HCT116 (cell line): ENCODE data around the gene HEPACAM. TPM values are rescaled to one million over a fixed set of nuclear protein-coding genes. Genes with fewer than 3 reads are reported as not detected.

Source experiments
- ATAC-seq: fragments of 200-7000 bp; cut with Tn5 transposase; 2 replicates; pipeline ENCODE4 v1.9.1; 2020; ENCODE audit warnings: mild to moderate bottlenecking, moderate library complexity
- BruUV-seq: library from RNA; stranded (reverse); fragments of 400-500 nt; replicated peaks from 2 replicates; lab custom pipeline; 2021; lab: Mats Ljungman, UMichigan
- CTCF ChIA-PET: fragments of 300-600 bp; sonication (Branson Sonifier 250); formaldehyde crosslinking; loops from one replicate; lab custom pipeline; 2021; ENCODE audit warnings: antibody characterized with exemption; lab: Charles Lee
- POLR2A ChIA-PET: fragments of 300-600, 350-600 bp; sonication (Branson Sonifier 250); formaldehyde crosslinking; loops from one replicate; lab custom pipeline; 2021; ENCODE audit warnings: antibody characterized with exemption; lab: Charles Lee
- RAD21 ChIA-PET, 2 experiments: fragments of 300-600 bp; sonication (Branson Sonifier 250); formaldehyde crosslinking; loops; one replicate each; lab custom pipeline; 2023; ENCODE audit warnings: low total read pairs in 2 of 2; ENCODE audit not compliant: uncharacterized antibody in 2 of 2, unreplicated experiment in 2 of 2, low non-redundant PET in 1 of 2; lab: Charles Lee
- DNase-seq: peaks from one replicate; pipeline ENCODE4 v3.0.0-alpha.2; 2010; ENCODE audit warnings: low read depth, low spot score
- H2AFZ ChIP-seq: fragments of 200-600 bp; shearing (Covaris generic), sonication (generic); 2 replicates; pipeline ENCODE4 v1.6.1; 2017; ENCODE audit warnings: low read depth, mixed run types, mixed read lengths, antibody characterized with exemption, low read length; ENCODE audit not compliant: poor library complexity, severe bottlenecking
- H3K27ac ChIP-seq: 2 replicates; pipeline ENCODE4 v1.5.1; 2012; ENCODE audit warnings: low read depth, low read length
- H3K27me3 ChIP-seq: fragments of 200-600 bp; sonication (generic); 2 replicates; pipeline ENCODE4 v1.6.1; 2016; ENCODE audit warnings: mixed run types, low read length, mixed read lengths; ENCODE audit not compliant: insufficient read depth
- H3K36me3 ChIP-seq, 2 experiments: fragments of 200-500 bp in 1 of 2; fragments of 200-600 bp in 1 of 2; sonication (Bioruptor generic) in 1 of 2; sonication (generic) in 1 of 2; 2 replicates each; pipeline versions ENCODE4 v1.5.1 to v1.6.1; 2014 to 2016; ENCODE audit warnings: low read length in 2 of 2, inconsistent platforms in 1 of 2, mixed read lengths in 1 of 2, mixed run types in 1 of 2; ENCODE audit not compliant: insufficient read depth in 2 of 2, control insufficient read depth in 1 of 2
- H3K4me1 ChIP-seq, 2 experiments: fragments of 200-600 bp in 1 of 2; sonication (generic) in 1 of 2; 2 replicates each; pipeline versions ENCODE4 v1.5.1 to v1.6.1; 2012 to 2017; ENCODE audit warnings: low read length in 2 of 2, inconsistent platforms in 1 of 2, mild to moderate bottlenecking in 1 of 2, mixed read lengths in 1 of 2, mixed run types in 1 of 2, moderate library complexity in 1 of 2; ENCODE audit not compliant: insufficient read depth in 2 of 2, control insufficient read depth in 1 of 2
- H3K4me2 ChIP-seq: fragments of 200-600 bp; sonication (generic); 2 replicates; pipeline ENCODE4 v1.6.1; 2017; ENCODE audit warnings: mixed run types, low read length, mixed read lengths
- H3K4me3 ChIP-seq, 2 experiments: fragments of 200-600 bp in 1 of 2; sonication (generic) in 1 of 2; replicated peaks in 1 of 2; 2 replicates each; pipeline ENCODE4 v1.5.1; 2011 to 2016; ENCODE audit warnings: low read length in 2 of 2, control low read depth in 1 of 2, low read depth in 1 of 2, mild to moderate bottlenecking in 1 of 2, mixed read lengths in 1 of 2, mixed run types in 1 of 2
- H3K79me2 ChIP-seq: fragments of 200-600 bp; sonication (generic); 2 replicates; pipeline ENCODE4 v1.6.1; 2017; ENCODE audit warnings: mild to moderate bottlenecking, mixed run types, low read length, moderate library complexity, mixed read lengths; ENCODE audit not compliant: insufficient read depth
- H3K9ac ChIP-seq: fragments of 200-600 bp; sonication (generic); 2 replicates; pipeline ENCODE4 v1.6.1; 2016; ENCODE audit warnings: low read length, mixed read lengths
- H3K9me2 ChIP-seq: fragments of 200-600 bp; sonication (generic), shearing (Covaris generic); 2 replicates; pipeline ENCODE4 v1.6.1; 2017; ENCODE audit warnings: mixed run types, mild to moderate bottlenecking, moderate library complexity; ENCODE audit not compliant: insufficient read depth
- H3K9me3 ChIP-seq, 2 experiments: fragments of 200-500 bp in 1 of 2; fragments of 200-600 bp in 1 of 2; sonication (Bioruptor generic) in 1 of 2; sonication (generic) in 1 of 2; 2 replicates each; pipeline ENCODE4 v1.6.1; 2014 to 2017; ENCODE audit warnings: low read length in 2 of 2, mixed read lengths in 2 of 2, inconsistent platforms in 1 of 2, low read depth in 1 of 2, mild to moderate bottlenecking in 1 of 2, mixed run types in 1 of 2, moderate library complexity in 1 of 2; ENCODE audit not compliant: control insufficient read depth in 1 of 2, insufficient read depth in 1 of 2
- H4K20me1 ChIP-seq: fragments of 200-600 bp; sonication (generic), shearing (Covaris generic); 2 replicates; pipeline ENCODE4 v1.6.1; 2017; ENCODE audit warnings: mixed run types, mild to moderate bottlenecking, moderate library complexity; ENCODE audit not compliant: insufficient read depth
- ATF3 ChIP-seq: IDR thresholded peaks from 2 replicates; pipeline ENCODE4 v1.6.1; 2012
- CBX3 ChIP-seq: IDR thresholded peaks from 2 replicates; pipeline ENCODE4 v1.6.1; 2012; ENCODE audit warnings: low read depth
- CEBPB ChIP-seq: IDR thresholded peaks from 2 replicates; pipeline ENCODE4 v1.6.1; 2012; ENCODE audit warnings: low read depth
- EGR1 ChIP-seq: IDR thresholded peaks from 2 replicates; pipeline ENCODE4 v1.6.1; 2012; ENCODE audit warnings: low read depth
- EZH2 ChIP-seq: fragments of 200-600 bp; sonication (generic); IDR thresholded peaks from 2 replicates; pipeline ENCODE4 v1.6.1; 2017; ENCODE audit warnings: antibody characterized with exemption, mixed run types
- EZH2phosphoT487 ChIP-seq: fragments of 200-600 bp; IDR thresholded peaks from 2 replicates; pipeline ENCODE4 v1.6.1; 2018; ENCODE audit warnings: antibody characterized with exemption, borderline replicate concordance
- FOSL1 ChIP-seq: IDR thresholded peaks from 2 replicates; pipeline ENCODE4 v1.6.1; 2012; ENCODE audit warnings: low read depth
- JUND ChIP-seq: IDR thresholded peaks from 2 replicates; pipeline ENCODE4 v1.6.1; 2012
- MAX ChIP-seq: IDR thresholded peaks from 2 replicates; pipeline ENCODE4 v1.6.1; 2012
- POLR2AphosphoS5 ChIP-seq: IDR thresholded peaks from 2 replicates; pipeline ENCODE4 v1.6.1; 2011; ENCODE audit warnings: mild to moderate bottlenecking, low read depth, low read length, moderate library complexity
- RAD21 ChIP-seq: IDR thresholded peaks from 2 replicates; pipeline ENCODE4 v1.6.1; 2012; ENCODE audit warnings: low read depth, mild to moderate bottlenecking
- REST ChIP-seq: IDR thresholded peaks from 2 replicates; pipeline ENCODE4 v1.6.1; 2012; ENCODE audit warnings: low read depth
- SIN3A ChIP-seq: IDR thresholded peaks from 2 replicates; pipeline ENCODE4 v1.6.1; 2012; ENCODE audit warnings: low read depth
- SRF ChIP-seq: IDR thresholded peaks from 2 replicates; pipeline ENCODE4 v1.6.1; 2012; ENCODE audit warnings: low read depth
- YY1 ChIP-seq: IDR thresholded peaks from 2 replicates; pipeline ENCODE4 v1.6.1; 2011; ENCODE audit warnings: low read length, low read depth, moderate library complexity, mild to moderate bottlenecking; ENCODE audit not compliant: insufficient replicate concordance; ENCODE audit errors: extremely low read depth
- ZBTB33 ChIP-seq: IDR thresholded peaks from 2 replicates; pipeline ENCODE4 v1.6.1; 2011; ENCODE audit warnings: mild to moderate bottlenecking, low read length, moderate library complexity; ENCODE audit not compliant: insufficient replicate concordance; ENCODE audit errors: extremely low read depth
- ZFX ChIP-seq: fragments of 450-650 bp; IDR thresholded peaks from 2 replicates; pipeline ENCODE4 v1.6.1; 2017
- ZNF274 ChIP-seq: fragments of 200-500 bp; sonication (Bioruptor generic); IDR thresholded peaks from 2 replicates; pipeline ENCODE4 v1.6.1; 2014; ENCODE audit warnings: mild to moderate bottlenecking, low read depth, low read length, inconsistent platforms
- intact Hi-C: fragments of 100-400 bp; cut with micrococcal nuclease; formaldehyde crosslinking; loops from 2 replicates; pipeline ENCODE4 v1.10.0; 2022
- total RNA-seq: library from RNA; stranded (reverse); gene quantifications from one replicate; pipeline ENCODE4 v1.2.1, GENCODE V29; 2021; ENCODE audit not compliant: unreplicated experiment

Gene HEPACAM
- total RNA-seq, 1 experiment from 2014 or later = not detected

GRCh38 chr11:124919898-124920297, 15.9 kb downstream of the HEPACAM start:
- no peaks in the 10 kb centered on the region for H4K20me1 ChIP-seq
- CTCF ChIA-PET = no interaction called here
- POLR2A ChIA-PET = no interaction called here
- no peak for DNase-seq
- no TSS peak for BruUV-seq
- H3K4me1 ChIP-seq = peaks cover 0 to 5% of the 10 kb centered on the region in 2 experiments; a peak in 1 of 4 replicates
- ATAC-seq = no peak
- no peak overlapping the region for H2AFZ ChIP-seq
- no peak overlapping the region for H3K4me2 ChIP-seq
- no peaks in the 10 kb centered on the region for H3K27me3 ChIP-seq
- H3K27ac ChIP-seq = no peak overlapping the region
- RAD21 ChIA-PET = no interaction called here
- no peak for TF ChIP-seq SIN3A
- TF ChIP-seq JUND = no peak
- no peak for TF ChIP-seq EZH2
- no peak for TF ChIP-seq ZFX
- no peak for TF ChIP-seq CEBPB
- no peak for TF ChIP-seq CBX3
- TF ChIP-seq REST = no peak
- TF ChIP-seq EGR1 = no peak
- TF ChIP-seq MAX = no peak
- TF ChIP-seq ZNF274 = no peak
- no peak for TF ChIP-seq FOSL1
- TF ChIP-seq RAD21 = no peak
- no peak for TF ChIP-seq ZBTB33
- no peak for TF ChIP-seq EZH2phosphoT487
- TF ChIP-seq YY1 = no peak
- no peak for TF ChIP-seq POLR2AphosphoS5
- TF ChIP-seq SRF = no peak
- TF ChIP-seq ATF3 = no peak
- TF ChIP-seq, all 23 proteins: peak for 0
- intact Hi-C loops = no loop called here
- Histone ChIP-seq H3K79me2 (no peaks in the 10 kb centered on the region), H3K36me3 (no peaks in the 10 kb centered on the region), H3K9me2 (no peaks in the 10 kb centered on the region), H3K9ac (no peak overlapping the region), H3K9me3 (no peaks in the 10 kb centered on the region), H3K4me3 (no peak overlapping the region)
